Motor neuron (in vitro differentiated cells): ENCODE measurements around the gene ANGPTL2. TPM values are rescaled to one million over a fixed set of nuclear protein-coding genes. Genes with fewer than 3 reads are reported as not detected.
"Not testable (repeated sequence)": the region's sequence is repeated elsewhere in the genome, so short reads cannot be mapped to it uniquely, and the experiment has no call there.

Source experiments
- ATAC-seq, 8 experiments: fragments of 200-7000 bp; cut with Tn5 transposase; replicated peaks in 6 of 8; 2 replicates each; pipeline ENCODE4 v1.8.0; 2021; ENCODE audit warnings: mild to moderate bottlenecking in 8 of 8, moderate library complexity in 8 of 8
- H3K27ac ChIP-seq, 2 donors: fragments of 250-450 bp; sonication (Bioruptor Pico); 2 replicates each; pipeline ENCODE4 v1.9.0; 2021; ENCODE audit warnings: antibody characterized with exemption in 2 of 2, mild to moderate bottlenecking in 2 of 2, moderate library complexity in 1 of 2
- H3K4me1 ChIP-seq, 2 donors: fragments of 250-450 bp; sonication (Bioruptor Pico); replicated peaks in 1 of 2; 2 replicates each; pipeline ENCODE4 v1.6.1; 2021; ENCODE audit warnings: antibody characterized with exemption in 2 of 2, mild to moderate bottlenecking in 2 of 2, moderate library complexity in 1 of 2
- H3K4me3 ChIP-seq, 5 donors: fragments of 250-450 bp; sonication (Bioruptor Pico); 2 replicates each; pipeline ENCODE4 v1.9.0; 2021; ENCODE audit warnings: antibody characterized with exemption in 5 of 5, mild to moderate bottlenecking in 5 of 5, moderate library complexity in 4 of 5
- WGBS, 10 experiments: fragments of 450-650 bp; shearing (Covaris generic); methylation state at CpG; one replicate each; pipeline ENCODE4 v1.0.0; 2022; 5-methylcytosine and 5-hydroxymethylcytosine counted together
- in situ Hi-C, 9 experiments: fragments of 400-800 bp; cut with MboI; loops; one replicate each; pipeline ENCODE4 v1.15.0; 2021; ENCODE audit warnings: low sequenced_read_pairs in 9 of 9, low pct_unique_long_range_greater_than_20kb in 2 of 9; ENCODE audit not compliant: unreplicated experiment in 9 of 9
- total RNA-seq, 8 experiments: library from RNA; unstranded; fragments of 300-600 nt; gene quantifications; 2 replicates each; pipeline versions ENCODE4 v1.2.3 to v1.2.4, GENCODE V29; 2022

ANGPTL2 gene
- 10 to 100 TPM in 2 of 8 experiments, 1 to 10 TPM in 6; 1.1 to 42.1 (median 4.8) TPM for total RNA-seq

GRCh38 chr9:127122176-127123063, at the start of gene ANGPTL2:
TSS of gene ANGPTL2 (minus strand) at chr9:127122635. CDS start at chr9:127108731, 13,904 bp downstream.
- H3K4me3 ChIP-seq: peak within 1 kb of the TSS; percentile 3 to 29 (median 24)
- H3K27ac ChIP-seq: peak within 1 kb of the TSS in 1 of 2 donors; percentile 22
- 0 to 8% methylated on average over 1 to 4 of the region's 43 CpGs; no CpG with 5 or more reads in 8 of the 10 experiments for WGBS, 10 experiments
- in situ Hi-C loops: loop anchor here in 1 of 9 experiments (25.0 kb wide), 1 partner anchor 160 kb away; no protein-coding TSS in a partner anchor
- peak; percentile 81 to 94 (median 92) for ATAC-seq
- H3K4me1 ChIP-seq: peaks cover 22 to 29% of the 10 kb centered on the region in 2 donors

- ATAC-seq, in situ Hi-C loops, H3K4me1 ChIP-seq, H3K4me3 ChIP-seq, H3K27ac ChIP-seq: not testable (repeated sequence)
- 74 to 100% (median 91%) methylated on average over 3 to 8 of the region's 9 CpGs for WGBS, 10 experiments
Measured at GRCh38 chr9:127171348-127171747, 48.9 kb upstream of the ANGPTL2 start.

GRCh38 chr9:127170652-127171051, 48.2 kb upstream of the ANGPTL2 start:
- peak in 2 of 8 experiments; percentile 66 to 78 for ATAC-seq
- in situ Hi-C loops: no loop called here
- Histone ChIP-seq H3K27ac (no peak overlapping the region), H3K4me1 (no peaks in the 10 kb centered on the region), H3K4me3 (no peak overlapping the region)
- WGBS, 10 experiments: 0 to 86% (median 58%) methylated on average over 1 to 2 of the region's 2 CpGs; no CpG with 5 or more reads in 4 of the 10 experiments

- Histone ChIP-seq H3K4me3 (no peak overlapping the region), H3K4me1 (no peaks in the 10 kb centered on the region), H3K27ac (no peak overlapping the region)
- 50 to 100% (median 93%) methylated on average over 1 to 4 of the region's 4 CpGs; no CpG with 5 or more reads in 1 of the 10 experiments for WGBS, 10 experiments
- ATAC-seq: no peak
- in situ Hi-C loops: no loop called here
Measured at GRCh38 chr9:127170103-127170502, 47.7 kb upstream of the ANGPTL2 start.

GRCh38 chr9:127169575-127169883, 47.1 kb upstream of the ANGPTL2 start:
- 70 to 92% (median 78%) methylated on average over 1 to 5 of the region's 5 CpGs; no CpG with 5 or more reads in 2 of the 10 experiments for WGBS, 10 experiments
- in situ Hi-C loops: no loop called here
- H3K4me3 ChIP-seq: no peak overlapping the region
- H3K4me1 ChIP-seq: no peaks in the 10 kb centered on the region
- ATAC-seq: no peak
- no peak overlapping the region for H3K27ac ChIP-seq

- Histone ChIP-seq H3K4me3 (no peak overlapping the region), H3K4me1 (no peaks in the 10 kb centered on the region), H3K27ac (no peak overlapping the region)
- in situ Hi-C loops: no loop called here
- 72 to 100% (median 90%) methylated on average over 1 to 4 of the region's 10 CpGs; no CpG with 5 or more reads in 2 of the 10 experiments for WGBS, 10 experiments
- ATAC-seq: no peak
Measured at GRCh38 chr9:127168756-127169574, 46.5 kb upstream of the ANGPTL2 start.

GRCh38 chr9:127167560-127168326, 45.3 kb upstream of the ANGPTL2 start:
- H3K4me1 ChIP-seq: no peaks in the 10 kb centered on the region
- H3K27ac ChIP-seq: no peak overlapping the region
- 70 to 100% (median 88%) methylated on average over 1 to 5 of the region's 11 CpGs; no CpG with 5 or more reads in 6 of the 10 experiments for WGBS, 10 experiments
- H3K4me3 ChIP-seq: no peak overlapping the region
- ATAC-seq: no peak
- in situ Hi-C loops: no loop called here

- peak in 2 of 8 experiments; percentile 52 to 55 for ATAC-seq
- H3K4me1 ChIP-seq: no peaks in the 10 kb centered on the region
- no peak overlapping the region for H3K27ac ChIP-seq
- in situ Hi-C loops: no loop called here
- H3K4me3 ChIP-seq: no peak overlapping the region
- WGBS, 10 experiments: 33 to 100% (median 88%) methylated on average over 1 to 3 of the region's 12 CpGs; no CpG with 5 or more reads in 4 of the 10 experiments
Measured at GRCh38 chr9:127166651-127167524, 44.5 kb upstream of the ANGPTL2 start.

- 42 to 89% (median 77%) methylated on average over 2 to 5 of the region's 5 CpGs for WGBS, 10 experiments
- no peak overlapping the region for H3K27ac ChIP-seq
- ATAC-seq: no peak
- H3K4me1 ChIP-seq: no peaks in the 10 kb centered on the region
- H3K4me3 ChIP-seq: no peak overlapping the region
- in situ Hi-C loops: no loop called here
Measured at GRCh38 chr9:127166111-127166510, 43.7 kb upstream of the ANGPTL2 start.

- Histone ChIP-seq H3K4me1 (no peaks in the 10 kb centered on the region), H3K4me3 (no peak overlapping the region), H3K27ac (no peak overlapping the region)
- in situ Hi-C loops: no loop called here
- no peak for ATAC-seq
- WGBS, 10 experiments: 33 to 83% (median 75%) methylated on average over 1 to 4 of the region's 4 CpGs; no CpG with 5 or more reads in 5 of the 10 experiments
Measured at GRCh38 chr9:127165116-127165515, 42.7 kb upstream of the ANGPTL2 start.

- 0 to 85% (median 67%) methylated on average over 1 to 2 of the region's 2 CpGs; no CpG with 5 or more reads in 1 of the 10 experiments for WGBS, 10 experiments
- Histone ChIP-seq H3K27ac (no peak overlapping the region), H3K4me3 (no peak overlapping the region), H3K4me1 (peaks cover 9% of the 10 kb centered on the region in 2 donors)
- peak in 3 of 8 experiments; percentile 64 to 70 (median 64) for ATAC-seq
- in situ Hi-C loops: no loop called here
Measured at GRCh38 chr9:127163409-127163808, 41.0 kb upstream of the ANGPTL2 start.
